HG03060 (cell line): ENCODE measurements around the gene TPGS1.

Experiments used
- ATAC-seq: cut with Tn5 transposase; IDR thresholded peaks from one replicate; pipeline ENCODE4 v1.9.1; 2021; ENCODE audit warnings: low read depth, moderate number of reproducible peaks; ENCODE audit not compliant: unreplicated experiment

TPGS1 gene, protein sequence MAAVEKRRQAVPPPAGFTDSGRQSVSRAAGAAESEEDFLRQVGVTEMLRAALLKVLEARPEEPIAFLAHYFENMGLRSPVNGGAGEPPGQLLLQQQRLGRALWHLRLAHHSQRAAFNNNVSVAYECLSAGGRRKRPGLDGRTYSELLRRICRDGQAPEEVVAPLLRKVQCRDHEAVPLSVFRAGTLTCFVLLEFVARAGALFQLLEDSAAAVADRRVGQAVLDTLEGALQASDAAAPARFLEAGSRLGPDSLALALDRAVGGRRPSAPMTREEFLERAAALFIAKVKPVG

DNA sequence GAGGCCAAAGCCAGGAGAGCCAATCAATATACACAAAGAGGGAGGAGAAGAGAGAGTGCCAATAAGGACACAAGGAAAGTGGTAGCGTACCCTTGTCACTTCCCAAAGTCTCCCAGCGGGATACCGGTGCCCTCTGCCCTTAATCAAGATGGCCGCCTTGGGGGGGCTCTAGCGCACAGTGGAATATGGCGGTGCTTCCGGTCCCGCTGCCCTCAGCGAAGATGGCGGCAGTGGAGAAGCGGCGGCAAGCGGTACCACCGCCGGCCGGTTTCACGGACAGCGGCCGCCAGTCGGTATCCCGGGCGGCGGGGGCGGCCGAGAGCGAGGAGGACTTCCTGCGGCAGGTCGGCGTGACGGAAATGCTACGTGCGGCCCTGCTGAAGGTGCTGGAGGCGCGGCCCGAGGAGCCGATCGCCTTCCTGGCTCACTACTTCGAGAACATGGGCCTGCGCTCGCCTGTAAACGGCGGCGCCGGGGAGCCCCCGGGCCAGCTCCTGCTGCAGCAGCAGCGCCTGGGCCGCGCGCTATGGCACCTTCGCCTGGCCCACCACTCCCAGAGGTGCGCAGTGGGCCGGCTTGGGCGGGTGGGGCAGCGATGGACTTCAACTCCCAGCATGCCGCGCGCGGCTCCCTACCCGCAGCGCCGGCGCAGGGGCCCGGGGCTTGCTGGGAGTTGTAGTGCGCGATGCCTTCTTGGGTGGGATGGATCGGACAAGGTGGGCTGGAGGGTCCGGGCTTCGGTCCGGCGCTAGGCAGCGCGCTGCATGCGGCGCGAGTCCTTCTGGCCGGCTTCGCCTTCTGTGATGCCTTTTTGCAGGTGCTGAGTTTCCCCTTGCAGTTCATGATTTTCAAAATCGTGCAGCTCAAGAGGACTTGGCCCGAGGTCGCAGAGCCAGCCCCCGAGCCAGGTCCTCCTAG is at the start of gene TPGS1:
Gene TPGS1 (plus strand): TSS at position 212 of the 918 bp plus-strand sequence. CDS start 10 bp downstream, at position 222.
- peak; percentile 29 for ATAC-seq

DNA sequence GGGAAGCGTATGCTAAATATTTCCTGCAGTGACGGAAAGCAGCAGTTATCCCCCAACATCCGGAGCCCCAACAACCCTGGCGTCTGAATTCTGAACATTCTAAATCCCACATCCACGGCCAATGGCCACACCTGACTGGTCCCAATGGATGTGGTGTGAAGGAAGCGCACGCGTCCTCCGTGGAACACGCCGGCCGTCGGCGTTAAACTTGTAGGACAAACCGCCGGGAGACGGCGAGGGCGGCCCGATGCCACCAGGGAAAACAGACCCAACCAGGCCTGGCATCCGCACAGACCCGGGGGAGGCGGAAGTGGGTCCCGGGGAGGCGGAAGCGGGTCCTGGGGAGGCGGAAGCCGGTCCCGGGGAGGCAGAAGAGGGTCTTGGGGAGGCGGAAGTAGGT is 49.7 kb upstream of the TPGS1 start:
- no peak for ATAC-seq

DNA sequence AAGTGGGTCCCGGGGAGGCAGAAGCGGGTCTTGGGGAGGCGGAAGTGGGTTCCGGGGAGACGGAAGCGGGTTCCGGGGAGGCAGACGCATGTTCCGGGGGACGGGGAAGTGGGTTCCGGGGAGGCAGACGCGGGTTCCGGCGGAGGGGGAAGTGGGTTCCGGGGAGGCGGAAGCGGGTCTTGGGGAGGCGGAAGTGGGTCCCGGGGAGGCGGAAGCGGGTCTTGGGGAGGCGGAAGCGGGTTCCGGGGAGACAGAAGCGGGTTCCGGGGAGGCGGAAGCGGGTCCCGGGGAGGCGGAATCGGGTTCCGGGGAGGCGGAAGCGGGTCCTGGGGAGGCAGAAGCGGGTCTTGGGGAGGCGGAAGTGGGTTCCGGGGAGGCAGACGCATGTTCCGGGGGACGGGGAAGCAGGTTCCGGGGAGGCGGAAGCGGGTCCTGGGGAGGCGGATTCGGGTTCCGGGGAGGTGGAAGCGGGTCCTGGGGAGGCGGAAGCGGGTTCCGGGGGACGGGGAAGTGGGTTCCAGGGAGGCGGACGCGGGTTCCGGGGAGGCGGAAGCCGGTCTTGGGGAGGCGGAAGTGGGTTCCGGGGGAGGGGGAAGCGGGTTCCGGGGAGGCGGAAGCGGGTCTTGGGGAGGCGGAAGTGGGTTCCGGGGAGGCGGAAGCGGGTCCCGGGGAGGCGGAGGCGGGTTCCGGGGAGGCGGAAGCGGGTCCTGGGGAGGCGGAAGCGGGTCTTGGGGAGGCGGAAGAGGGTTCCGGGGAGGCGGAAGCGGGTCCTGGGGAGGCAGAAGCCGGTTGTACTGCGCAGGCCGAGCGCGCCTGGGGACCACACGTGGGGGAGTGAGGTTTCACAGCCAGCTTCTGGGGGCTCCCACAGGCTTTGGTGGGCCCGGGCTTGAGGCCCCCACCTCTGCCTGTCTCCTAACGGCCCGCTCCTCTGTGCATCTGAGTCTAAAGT is 48.9 kb upstream of the TPGS1 start:
- ATAC-seq = no peak

DNA sequence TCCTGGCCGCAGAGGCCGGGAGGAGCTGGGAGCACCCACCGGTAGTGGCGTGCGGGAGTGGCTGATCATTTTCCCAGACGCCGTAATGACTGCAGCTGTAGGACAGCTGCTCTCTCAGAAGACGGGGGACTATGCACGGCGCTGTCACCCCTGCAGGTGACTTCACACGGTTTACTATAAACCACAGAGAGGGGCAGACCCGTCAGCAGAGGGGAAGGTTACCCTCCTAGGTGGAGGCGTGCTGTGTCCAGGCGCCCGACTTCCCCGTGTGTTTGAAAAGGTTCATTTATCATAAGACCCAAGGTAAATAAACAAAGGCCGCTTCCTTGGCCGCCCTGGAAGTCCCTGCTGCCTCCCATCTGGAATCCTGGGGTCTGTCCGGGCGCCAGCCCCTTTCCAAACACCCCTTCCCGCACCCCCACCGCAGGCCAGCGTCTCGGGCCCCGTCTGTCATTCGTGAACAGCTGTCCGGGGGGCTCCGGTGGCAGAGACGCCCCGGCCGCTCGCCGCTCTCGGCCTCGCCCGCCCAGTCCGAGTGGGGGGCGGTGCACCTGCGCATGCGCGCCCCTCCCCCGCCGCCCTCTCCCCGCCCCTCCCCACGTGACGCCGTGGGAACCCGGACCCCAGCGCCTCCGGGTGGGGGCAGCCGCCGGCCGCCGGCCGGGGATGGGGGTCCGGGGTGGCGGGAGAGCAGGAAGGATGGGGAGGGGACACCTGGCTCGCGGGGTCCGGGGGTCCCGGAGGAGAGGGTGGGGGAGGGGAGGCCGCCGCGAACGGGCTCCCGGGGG is 47.4 kb upstream of the TPGS1 start:
- ATAC-seq = no peak

DNA sequence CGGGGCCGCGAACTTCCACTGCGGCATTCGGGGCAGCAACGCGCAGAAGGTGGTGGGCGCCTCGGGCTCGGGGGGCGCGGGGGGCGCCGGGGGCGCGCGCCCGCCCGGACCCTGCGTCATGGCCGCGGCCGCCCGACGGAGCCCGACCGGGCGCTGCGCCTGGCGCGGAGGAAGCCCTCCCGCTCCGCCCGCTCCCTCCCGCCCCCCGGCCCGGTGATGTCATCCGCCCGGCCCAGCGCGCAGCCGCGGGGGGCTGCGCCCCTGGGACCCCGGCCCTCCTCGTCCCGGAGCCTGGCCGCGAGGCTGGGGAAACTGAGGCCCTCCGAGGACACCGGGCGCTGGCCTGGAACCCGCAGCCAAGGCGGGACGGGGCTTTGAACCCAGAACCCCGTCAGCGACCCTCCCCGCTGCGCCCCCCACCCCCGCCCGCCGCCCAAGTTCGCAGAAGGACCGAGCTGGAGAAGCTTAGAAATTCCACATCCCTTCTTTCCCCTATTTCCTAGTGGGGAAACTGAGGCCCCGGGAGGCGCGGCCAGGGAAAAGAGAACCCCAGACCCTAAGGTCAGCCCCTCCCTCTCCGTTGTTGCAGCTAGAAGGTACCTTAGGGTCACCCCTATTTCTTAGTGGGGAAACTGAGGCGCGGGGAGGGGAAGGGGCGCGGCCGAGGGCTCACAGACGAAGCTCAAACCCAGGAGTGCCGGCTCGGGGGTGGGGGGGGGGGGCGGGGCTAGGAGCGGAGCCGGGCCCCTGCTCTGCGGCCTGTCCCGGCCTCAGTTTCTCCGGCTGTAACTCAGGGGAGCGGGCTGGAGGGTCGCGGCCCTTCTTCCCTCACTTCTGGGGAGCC is 46.2 kb upstream of the TPGS1 start, which contains the start of gene SHC2:
Gene SHC2 (minus strand): TSS at position 157 of the 844 bp plus-strand sequence. CDS start 37 bp downstream, at position 120.
- ATAC-seq = no peak

DNA sequence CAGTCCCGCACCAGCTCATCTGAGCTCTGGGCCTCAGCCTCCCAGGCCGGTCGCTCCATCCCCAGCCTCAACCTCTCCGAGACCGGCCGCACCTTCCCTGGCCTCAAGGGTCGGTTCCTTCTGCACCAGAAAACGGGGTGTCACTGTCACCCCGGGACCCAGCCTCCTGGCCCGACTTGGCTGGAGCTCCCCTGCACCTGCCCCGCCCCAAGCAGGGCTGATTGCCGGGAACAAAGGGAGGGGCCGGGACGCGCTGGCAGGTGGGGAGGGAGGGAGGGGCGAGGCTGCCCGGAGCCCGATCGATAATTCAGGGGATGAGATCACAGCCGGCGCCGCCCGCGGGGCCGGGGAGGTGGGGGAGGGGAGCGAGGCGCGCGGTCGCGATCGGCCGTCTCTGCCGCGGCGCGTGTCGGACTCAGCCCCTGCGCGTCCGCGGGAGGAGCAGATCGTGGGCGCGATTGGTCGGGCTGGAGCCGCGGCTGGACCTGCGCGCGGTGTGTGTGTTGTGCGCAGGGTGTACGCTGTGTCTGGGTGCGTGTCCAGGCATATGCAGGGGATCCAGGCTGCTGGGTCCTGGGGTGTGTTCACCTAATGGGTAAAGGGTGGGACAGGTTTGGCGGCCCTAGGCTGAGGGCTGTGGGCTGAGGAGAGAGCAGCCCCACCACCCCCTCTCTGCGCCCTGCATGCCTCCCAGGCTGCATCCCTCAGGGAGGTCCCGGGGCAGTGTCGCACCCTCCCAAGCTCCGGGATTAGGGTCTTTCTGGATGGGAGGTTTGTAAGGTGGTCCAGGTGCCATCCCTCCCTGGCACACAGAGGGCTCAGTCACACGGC is 45.4 kb upstream of the TPGS1 start:
- ATAC-seq = no peak

DNA sequence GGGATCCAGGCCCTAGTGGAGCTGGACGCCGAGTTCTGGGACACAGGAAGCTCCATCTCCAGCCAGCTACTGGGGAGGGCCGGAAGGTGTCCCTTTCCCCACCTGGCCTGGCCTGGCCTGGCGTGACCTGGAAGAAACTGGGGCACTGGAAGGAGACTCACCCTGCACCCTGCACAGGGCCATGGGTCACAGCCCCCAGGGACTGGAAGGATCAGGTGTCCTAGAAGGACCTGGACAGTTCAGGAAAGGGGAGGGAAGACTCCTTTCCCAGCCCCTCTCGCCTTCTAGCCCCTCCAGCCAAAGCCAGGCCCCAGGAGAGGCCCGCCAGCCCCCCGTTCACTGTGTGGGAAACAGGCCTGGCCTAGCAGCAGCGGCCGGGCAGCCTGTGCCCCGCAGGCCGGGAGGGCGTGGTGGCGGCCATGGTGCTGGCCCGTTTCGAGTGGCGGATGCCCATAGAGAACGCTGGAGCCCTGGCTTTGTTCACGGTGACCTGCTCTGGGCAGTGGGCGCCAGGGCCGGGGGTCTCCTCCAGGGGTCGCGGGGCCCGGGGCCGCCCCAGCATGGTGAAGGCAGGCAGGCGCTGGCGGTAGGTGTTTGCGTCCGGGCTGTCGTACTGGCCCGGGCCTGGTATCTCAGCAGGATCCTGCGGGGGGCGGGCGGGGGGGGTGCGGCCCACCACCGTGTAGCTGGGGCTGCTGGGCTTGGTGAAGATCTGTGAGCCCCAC is 43.7 kb upstream of the TPGS1 start:
- no peak for ATAC-seq

DNA sequence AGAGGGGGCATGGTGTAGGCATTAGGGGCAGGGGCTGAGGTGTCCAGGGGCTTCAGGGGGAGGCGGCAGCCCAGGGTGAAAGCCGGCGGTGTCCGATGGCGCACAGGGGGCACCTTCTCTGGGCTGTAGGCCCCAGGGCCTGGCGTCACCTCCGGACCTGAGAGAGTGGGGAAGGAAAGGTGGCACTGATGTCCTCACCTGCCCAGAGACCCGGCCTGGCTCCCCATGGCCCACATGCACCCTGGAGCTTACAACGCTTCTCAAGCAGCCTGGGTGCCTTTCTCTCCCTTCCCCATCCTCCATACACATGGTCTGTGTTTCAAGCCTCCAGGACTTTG is 43.1 kb upstream of the TPGS1 start:
- ATAC-seq = no peak

DNA sequence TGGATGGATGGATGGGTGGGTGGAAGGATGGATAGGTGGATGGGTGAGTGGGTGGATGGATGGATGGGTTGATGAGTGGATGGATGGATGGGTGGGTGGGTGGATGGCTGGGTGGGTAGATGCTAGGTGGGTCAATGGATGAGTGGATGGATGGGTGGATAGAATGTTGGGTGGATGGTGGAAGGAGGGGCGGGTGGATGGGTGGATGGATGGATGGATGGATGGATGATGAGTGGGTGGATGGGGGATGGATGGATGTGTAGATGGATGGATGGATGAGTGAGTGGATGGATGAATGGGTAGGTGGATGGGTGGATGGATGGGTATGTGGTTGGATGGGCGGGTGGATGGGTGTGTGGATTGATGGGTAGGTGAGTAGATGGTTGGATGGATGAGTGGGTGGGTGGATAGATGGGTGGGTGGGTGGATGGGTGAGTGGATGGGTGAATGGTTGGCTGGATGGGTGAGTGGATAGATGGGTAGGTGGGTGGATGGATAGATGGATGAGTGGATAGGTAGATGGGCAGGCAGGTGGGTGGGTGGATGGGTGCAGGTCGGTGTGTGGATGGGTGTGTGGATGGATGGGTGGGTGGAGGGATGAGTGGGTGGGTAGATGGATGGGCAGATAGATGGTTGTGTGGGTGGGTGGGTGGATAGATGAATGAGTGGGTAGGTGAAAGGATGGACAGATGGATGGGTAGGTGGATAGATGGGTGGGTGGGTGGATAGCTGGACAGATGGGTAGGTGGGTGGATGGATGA is 42.1 kb upstream of the TPGS1 start:
- no peak for ATAC-seq

DNA sequence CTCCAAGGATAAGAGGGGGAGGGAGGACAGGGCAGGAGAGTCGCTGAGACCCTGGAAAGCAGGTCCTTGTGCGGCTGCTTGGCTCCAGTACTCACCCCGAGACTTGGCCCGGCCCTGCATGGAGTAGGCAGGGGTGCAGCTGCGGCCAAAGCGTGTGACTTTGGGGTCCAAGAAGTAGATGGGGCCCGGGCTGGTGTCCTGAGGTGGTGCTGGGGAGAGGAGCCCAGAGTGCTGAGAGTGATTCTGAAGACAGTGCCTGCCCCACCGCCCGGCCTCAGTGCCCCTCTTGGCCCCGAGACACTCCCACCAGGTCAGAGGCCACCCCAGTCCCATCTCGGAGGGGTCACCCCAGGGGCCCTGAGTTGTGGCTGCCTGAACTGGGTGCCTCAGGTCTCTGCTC is 39.7 kb upstream of the TPGS1 start:
- ATAC-seq = no peak

DNA sequence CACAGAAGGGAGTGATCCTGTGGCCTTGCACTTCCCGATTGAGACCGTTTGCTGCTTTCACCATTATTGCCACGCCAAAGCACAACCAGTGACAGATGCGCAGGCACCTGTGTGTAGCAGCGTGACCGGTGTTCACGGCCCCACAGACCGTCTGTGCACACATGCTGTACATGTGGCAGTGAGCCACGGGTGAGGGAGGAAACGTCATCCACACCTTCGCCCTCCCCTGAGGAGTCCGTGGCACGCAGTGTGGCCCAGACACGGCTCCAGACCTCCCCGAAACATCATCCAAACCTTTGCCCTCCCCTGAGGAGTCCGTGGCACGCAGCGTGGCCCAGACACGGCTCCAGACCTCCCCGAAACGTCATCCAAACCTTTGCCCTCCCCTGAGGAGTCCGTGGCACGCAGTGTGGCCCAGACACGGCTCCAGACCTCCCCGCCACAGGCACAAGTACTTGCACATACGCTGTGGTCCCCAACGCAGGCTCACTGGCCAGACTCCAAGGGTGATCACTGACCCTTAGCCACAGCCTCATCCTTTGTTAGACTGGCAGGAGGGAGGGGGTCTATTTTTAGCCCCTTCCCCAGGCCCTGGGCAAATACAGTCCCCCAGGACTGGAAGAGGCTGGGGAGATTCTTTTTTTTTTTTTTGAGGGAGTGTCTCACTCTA is 38.6 kb upstream of the TPGS1 start:
- ATAC-seq = no peak

DNA sequence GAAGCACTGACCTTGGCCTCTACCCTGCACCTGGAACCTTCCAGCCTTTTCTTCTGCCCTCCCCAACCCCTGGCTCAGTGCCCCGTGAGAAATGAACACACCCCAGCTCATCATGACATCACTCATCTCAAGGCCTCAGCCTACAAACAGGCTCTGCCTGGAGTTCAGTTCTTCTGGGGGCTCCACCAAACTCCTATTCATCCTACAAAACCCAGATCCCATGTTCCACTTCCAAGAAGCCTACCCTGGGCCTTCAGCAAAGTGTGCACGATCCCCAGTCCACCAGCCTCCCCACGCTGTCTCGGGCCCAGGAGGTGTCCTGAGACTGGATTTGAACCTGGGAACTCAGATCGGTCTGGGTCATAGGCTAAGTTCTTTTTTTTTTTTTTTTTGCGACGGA is 37.5 kb upstream of the TPGS1 start:
- no peak for ATAC-seq

DNA sequence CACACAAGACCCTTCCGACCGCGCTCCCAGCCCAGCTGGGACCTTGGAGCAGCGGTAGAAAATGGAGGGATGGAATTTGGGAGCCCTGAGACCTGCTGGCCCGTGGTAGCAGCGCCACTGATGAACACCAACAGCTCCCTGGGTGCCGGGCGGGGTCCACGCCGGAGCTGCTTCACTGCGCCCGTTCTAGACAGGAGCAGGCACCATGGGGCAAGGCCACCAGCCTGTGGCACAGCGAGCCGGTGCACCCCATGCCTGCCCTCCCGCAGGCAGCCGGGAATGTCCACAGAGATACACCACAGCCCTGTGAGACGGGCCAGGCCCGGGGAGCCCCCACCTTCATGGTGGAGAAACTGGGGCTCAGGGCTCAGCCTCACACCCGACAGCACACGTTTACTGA is 36.6 kb upstream of the TPGS1 start:
- no peak for ATAC-seq

DNA sequence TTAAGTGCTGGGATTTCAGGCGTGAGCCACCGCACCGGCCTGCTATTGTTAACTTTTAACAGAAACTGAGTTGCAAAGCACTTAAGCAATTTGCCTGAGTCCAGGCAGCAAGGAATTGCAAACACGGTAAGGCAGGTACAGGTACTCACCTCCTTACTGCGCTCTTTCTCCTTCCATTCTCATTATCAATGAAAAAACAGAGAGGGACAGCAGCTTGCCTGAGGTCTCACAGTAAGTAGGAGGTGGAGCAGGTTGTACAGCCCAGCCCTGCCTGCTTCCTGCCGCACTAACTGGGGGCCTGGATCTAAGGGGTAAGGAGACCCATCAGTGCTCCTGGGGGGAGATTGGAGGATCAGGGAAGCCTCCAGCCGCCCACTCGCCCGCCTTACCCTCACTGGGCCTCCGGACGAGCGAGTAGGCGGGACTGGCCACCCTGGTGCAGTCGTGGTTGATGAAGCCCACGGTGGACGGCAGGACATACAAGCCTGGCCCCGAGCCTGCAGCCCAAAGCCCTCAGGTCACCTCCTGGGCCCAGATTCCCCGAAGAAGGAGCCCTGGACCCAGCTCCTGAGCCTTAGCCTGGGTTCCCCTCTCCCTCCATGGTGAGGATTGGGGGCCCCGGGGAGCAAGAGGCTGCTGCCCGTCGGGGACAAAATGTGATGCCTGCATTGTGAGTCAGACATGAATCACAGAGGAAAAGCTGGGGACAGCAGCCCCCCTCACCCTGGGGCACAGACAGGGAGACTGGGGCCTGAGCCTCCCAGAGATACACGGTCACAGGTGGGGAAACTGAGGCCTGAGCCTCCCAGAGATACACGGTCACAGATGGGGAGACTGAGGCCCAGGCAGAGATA is 35.1 kb upstream of the TPGS1 start:
- ATAC-seq = no peak
